ENCODE measurements around the gene ARHGAP22.
"Not testable (repeated sequence)": the region's sequence is repeated elsewhere in the genome, so short reads cannot be mapped to it uniquely, and the experiment has no call there.

ARHGAP22 gene

DNA sequence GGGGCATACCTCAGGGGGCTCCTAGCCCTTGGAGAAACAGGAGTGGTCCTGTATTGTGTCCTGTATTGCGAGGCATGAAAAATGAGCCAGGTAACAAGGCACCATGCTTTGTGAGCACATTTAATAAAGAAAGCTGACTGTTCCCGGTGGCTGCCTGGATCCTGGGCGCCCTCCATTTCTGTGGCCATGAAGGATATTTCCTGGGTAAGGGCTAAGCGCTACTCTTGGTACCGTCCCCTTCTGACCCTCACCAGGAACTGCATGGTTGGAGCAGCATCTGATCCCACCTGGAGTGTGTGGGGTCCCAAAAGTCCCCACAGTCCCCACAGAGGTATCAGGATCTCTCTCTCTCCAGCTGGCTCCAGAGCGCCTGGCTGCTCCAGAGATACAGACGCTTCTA lies 158.9 kb downstream of the ARHGAP22 start:
- no peak for DNase-seq

DNA sequence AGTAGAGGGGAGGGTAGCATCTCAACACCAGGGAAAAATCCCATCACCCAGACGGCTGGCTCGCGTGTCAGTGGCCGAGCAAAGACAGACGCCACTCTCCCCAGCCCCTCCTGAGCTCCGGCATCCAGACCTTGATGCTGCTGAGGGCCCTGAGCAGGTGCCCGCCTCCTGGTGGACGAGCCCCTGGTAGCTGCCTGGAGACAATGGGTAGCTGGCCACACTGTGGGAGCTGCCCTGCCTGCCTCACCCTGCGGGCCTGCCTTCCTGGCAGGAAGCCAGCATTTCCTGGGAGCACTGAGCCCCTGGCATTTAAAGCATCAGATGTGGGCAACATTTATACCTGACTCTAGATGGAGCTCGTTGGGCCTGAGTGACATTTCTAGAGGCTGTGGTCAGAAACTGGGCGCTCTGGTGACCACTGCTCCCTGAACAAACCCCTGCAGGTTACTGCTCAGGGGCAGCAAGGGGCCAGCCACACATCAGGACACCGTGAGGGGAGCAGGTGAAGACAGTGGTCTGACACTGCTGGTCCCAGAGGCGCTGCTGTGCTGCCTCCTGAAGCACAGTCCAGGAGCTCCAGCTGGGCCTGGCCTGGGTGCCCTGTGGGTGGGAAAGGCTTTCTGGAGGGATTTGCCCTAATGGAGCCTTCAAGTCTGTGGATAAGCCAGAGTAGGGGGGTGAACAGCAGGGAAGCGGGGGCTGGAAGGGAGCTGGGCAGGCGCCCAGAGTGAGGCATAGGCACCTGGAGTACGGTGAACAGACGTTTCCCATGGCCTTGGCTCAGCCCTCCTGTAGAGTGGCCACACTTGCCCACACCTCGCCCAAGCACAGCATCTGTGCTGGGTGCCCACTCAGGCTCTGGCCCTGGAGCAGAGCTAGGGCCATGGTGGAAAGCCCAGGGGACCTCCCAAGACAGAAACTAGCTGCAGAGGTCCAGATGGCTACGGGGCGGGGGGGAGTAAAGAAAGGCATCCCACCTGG lies 159.7 kb downstream of the ARHGAP22 start:
- no peak for DNase-seq

- DNase-seq: no peak
Measured at GRCh38 chr10:48444266-48444665, 160.6 kb downstream of the ARHGAP22 start.

- DNase-seq: no peak
Measured at GRCh38 chr10:48442809-48443177, 162.1 kb downstream of the ARHGAP22 start.

DNA sequence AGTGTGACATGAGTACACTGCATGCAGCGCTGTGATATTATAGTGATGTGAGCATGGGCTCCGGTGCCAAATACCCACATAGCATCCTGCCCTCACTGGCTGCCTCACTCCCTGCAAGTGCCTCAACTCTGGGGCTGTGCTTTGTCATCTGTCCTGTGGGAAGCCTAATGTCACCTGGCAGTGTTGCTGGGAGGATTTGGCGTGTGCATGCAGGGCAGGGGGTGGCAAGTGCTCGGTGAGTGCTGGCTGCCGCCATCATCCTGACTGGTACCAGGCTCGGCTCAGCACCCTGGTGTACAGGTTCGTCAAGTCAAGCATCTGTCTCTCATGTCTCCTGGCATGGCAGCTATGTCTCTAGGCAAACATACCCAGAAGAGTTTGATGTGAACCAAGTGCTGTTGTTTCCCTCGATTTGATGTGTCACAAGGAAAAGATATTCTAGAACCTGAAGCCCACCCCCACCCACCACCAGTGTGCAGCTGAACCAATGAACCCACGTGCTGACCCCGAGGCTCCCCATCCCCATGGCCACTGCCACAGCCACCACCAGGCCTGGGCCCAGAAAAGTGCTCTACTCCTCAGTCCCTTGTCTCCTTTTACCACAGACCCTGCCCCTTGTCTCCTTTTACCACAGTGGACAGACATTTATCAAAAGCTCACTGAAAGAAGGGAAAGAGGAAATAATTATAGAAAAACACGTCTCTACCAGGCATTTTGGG lies 162.6 kb downstream of the ARHGAP22 start:
- no peak for DNase-seq

DNA sequence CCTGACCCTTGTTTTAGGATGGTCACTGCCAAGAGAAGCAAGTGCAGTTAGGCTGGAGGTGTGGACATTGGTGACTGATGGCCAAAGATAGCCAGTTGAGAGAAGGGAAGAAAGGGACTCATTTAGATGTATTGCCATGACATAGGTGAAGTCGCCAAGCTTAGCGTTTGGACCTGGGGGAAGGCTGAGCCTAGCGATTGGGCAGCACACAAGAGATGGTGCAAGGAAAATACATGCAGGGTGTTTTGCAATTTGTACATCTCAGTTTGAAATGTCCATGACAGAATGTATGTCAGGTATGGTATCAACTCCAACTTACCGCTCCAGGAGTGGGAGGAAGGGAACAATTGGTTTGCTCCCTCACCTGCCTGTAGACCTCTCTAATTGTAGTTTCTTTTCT lies 164.1 kb downstream of the ARHGAP22 start:
- DNase-seq: no peak

GRCh38 chr10:48439581-48440041 lies 165.3 kb downstream of the ARHGAP22 start:
- DNase-seq: no peak

DNA sequence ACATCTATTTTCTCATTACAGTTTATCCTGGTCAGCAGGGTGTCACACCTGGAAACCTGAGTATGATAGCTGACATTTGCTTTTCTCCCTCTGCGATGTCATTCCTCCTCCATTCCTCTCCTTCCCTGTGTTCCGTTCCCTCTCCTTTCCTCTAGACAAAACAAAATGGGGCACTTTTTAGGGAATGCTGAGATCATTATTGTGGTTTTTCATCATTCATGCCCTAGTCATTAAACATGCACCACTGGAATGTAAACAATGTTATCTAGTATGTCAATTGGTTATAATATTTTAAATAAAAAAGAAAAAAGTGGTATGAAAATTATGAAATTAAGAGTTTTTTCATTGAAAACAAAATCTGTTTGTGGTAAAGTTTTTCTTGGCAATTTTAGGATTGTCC lies 165.8 kb downstream of the ARHGAP22 start:
- no peak for DNase-seq

DNA sequence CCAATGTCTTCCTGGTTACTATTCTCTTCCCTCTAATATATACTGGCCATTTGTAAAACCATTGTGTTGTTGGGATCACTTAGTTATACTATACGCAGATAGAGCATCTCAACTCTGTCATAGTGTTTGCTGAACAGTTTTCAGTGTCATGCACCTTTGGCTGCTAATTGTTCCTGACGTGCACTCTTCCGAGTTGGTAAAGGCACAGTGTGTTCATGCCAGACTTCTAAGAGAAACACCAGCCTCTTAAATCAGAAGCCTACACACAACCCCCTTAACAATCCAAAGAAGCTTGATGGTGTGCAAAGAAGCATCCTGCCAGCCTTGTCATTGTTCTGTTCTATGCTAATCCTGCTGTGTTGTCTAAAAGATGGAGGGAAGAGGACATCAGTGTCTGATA lies 167.3 kb downstream of the ARHGAP22 start:
- DNase-seq: no peak

- no peak for DNase-seq
Measured at GRCh38 chr10:48431871-48432270, 173.0 kb downstream of the ARHGAP22 start.

DNA sequence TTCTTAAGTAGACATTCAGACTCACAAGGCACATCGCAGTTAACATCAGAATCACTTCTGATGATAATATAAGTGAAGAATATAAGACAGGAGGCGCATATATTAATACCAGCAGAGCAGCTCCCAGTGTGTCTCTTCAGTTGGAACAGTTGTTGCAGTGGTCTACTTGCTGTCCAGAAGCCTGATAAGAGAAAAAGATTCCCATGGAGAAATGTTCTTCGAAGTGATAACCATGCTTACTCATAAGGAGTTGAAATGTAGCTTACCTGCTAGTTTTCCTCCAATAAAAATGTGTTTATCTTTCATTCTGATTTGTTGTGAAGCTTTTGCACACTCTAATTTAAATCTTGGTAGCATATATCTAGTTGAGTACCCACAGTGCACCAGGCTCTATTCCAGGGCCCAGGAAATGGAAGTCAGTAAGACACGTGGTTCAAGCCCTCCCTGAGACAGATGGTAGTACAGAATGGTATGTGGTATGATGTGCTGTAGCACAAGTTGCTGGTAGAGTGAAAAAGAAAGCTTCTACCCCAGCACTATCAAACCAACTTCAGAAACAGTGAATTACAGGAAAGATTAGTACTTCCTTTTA lies 174.4 kb downstream of the ARHGAP22 start:
- DNase-seq: no peak

GRCh38 chr10:48429309-48429708 lies 175.6 kb downstream of the ARHGAP22 start:
- DNase-seq: no peak

GRCh38 chr10:48428896-48429295 lies 176.0 kb downstream of the ARHGAP22 start:
- DNase-seq: no peak

- no peak for DNase-seq
Measured at GRCh38 chr10:48423884-48424283, 181.0 kb downstream of the ARHGAP22 start.

DNA sequence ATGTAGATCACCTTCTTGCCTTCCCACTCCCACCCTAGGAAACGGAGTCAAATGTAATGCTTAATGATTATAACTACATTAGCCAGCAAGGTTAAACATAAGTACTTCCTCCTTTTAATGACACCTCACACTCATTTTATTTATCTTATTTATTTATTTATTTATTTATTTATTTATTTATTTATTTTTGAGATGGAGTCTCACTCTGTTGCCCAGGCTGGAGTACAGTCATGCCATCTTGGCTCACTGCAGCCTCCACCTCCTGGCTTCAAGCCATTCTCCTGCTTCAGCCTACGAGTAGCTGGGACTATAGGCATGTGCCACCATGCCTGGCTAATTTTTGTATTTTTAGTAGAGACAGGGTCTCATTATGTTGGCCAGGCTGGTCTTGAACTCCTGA lies 183.0 kb downstream of the ARHGAP22 start:
- not testable (repeated sequence) for DNase-seq

- DNase-seq: no peak
Measured at GRCh38 chr10:48419714-48420113, 185.2 kb downstream of the ARHGAP22 start.

DNA sequence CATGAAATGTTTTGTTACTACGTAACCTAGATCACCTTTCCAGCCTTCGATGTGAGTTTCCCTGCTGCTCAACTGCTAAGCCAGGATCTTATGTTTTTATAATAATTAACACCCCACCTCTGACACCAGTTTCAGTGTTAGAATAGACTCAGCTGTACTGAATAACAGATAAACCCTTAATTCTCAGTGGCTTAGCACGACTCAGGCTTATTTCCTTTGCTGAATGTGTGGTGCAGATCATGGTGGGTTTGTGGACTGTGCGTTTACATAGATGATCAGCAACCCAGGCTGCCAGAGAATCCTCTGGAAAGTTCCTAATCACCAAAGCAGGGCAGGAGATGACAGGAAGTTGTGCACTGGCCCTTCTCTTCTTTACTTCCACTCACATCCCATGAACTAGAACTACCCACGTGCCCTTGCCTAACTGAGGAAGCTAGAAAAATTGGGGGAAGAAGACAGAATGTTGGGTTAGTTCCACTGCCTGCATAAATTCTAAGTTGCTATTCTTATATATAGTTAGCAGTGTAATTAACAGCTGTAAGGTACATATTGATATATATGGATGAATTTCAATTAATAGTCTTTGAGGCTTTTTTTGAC lies 186.6 kb downstream of the ARHGAP22 start:
- no peak for DNase-seq

DNA sequence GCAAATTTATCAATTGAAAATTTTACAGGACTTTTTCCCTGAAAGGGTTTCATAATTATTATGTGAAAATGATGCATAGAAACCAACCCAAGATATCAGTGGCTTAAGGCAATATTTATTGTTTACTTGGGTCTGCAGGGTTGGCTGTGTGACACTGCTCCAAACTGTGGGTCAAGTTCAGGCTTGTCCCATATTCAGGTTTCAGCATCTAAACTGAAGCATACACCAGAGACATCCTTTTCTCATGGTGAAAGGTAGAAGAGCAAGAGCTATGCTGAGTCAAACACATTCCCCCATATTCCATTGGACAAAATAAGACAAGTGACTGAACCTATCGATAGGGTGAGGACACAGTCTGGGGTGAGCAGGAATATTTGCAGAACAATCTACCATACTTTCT lies 187.5 kb downstream of the ARHGAP22 start:
- DNase-seq: no peak

- no peak for DNase-seq
Measured at GRCh38 chr10:48416584-48417232, 188.2 kb downstream of the ARHGAP22 start.

DNA sequence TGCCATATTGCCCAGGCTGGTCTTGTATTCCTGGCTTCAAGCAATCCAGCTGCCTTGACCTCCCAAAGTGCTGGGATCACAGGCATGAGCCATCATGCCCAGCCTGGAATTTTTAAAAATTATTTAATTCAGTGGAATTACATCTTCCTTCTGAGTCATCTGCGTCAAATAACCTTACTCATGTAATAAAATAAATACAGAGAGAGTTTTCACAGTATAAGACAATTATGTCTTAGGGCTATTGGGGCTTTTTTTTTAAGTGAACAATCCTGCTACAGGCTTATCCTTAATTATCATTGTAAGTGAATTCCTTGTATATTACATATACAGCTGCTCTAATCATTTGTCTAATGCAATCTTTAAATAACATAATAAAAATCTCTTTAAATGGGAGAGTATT lies 190.1 kb downstream of the ARHGAP22 start:
- DNase-seq: no peak

DNA sequence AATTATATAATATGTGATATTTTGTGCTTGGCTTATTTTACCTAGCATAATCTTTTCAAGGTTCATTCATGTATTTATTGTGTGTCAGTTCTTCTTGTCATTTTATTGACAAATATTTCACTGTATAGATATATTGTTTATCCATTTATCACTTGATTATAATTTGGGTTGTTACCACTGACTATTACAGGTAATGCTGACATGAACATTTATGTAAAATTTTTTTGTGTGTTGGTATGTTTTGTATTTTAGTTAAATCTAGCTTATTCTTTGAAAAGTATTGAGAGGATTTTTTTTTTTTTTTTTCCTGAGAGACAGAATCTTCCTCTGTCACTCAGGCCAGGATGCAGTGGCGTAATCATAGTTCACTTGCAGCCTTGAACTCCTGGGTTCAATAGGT lies 190.7 kb downstream of the ARHGAP22 start:
- DNase-seq: no peak

GRCh38 chr10:48412933-48413332 lies 191.9 kb downstream of the ARHGAP22 start:
- no peak for DNase-seq

DNA sequence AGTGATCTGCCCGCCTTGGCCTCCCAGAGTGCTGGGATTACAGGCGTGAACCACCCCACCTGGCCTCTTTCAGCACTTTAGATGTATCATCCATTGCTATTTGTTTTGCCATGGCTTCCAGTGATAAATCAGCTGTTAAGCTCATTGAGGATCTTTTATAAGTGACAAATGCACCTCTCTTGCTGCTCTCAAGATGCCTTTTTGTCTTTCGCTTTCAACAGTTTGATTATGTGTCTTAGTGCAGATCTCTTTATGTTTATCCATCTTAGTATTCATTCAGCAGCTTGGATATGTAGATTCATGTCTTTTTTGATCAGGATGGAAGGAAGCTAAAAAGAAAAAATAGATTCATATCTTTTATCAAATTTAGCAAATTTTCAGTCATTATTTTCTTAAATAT lies 192.8 kb downstream of the ARHGAP22 start:
- no peak for DNase-seq

Measured in SHP77 treated with DMSO at 0.1 percent for 48 hours (cell line).